ENCODE measurements around the gene MSI2.

The MSI2 gene

GRCh38 chr17:57315061-57316015 lies 59.0 kb downstream of the MSI2 start:
- no peak for DNase-seq (ENCODE audit: low read depth in 1 of 2, low spot score in 1 of 2)

- DNase-seq (ENCODE audit: low read depth in 1 of 2, low spot score in 1 of 2), result no peak
Measured at GRCh38 chr17:57316361-57316760, 60.0 kb downstream of the MSI2 start.

- DNase-seq (ENCODE audit: low read depth in 1 of 2, low spot score in 1 of 2), result no peak
Measured at GRCh38 chr17:57317079-57317478, 60.8 kb downstream of the MSI2 start.

- DNase-seq (ENCODE audit: low read depth in 1 of 2, low spot score in 1 of 2), result no peak
Measured at GRCh38 chr17:57318913-57319312, 62.6 kb downstream of the MSI2 start.

- no peak for DNase-seq (ENCODE audit: low read depth in 1 of 2, low spot score in 1 of 2)
Measured at GRCh38 chr17:57319806-57320205, 63.5 kb downstream of the MSI2 start.

GRCh38 chr17:57323391-57323790 lies 67.1 kb downstream of the MSI2 start:
- no peak for DNase-seq (ENCODE audit: low read depth in 1 of 2, low spot score in 1 of 2)

GRCh38 chr17:57324060-57324459 lies 67.7 kb downstream of the MSI2 start:
- DNase-seq (ENCODE audit: low read depth in 1 of 2, low spot score in 1 of 2), result no peak

- no peak for DNase-seq (ENCODE audit: low read depth in 1 of 2, low spot score in 1 of 2)
Measured at GRCh38 chr17:57324631-57325030, 68.3 kb downstream of the MSI2 start.

- DNase-seq (ENCODE audit: low read depth in 1 of 2, low spot score in 1 of 2), result no peak
Measured at GRCh38 chr17:57326336-57326735, 70.0 kb downstream of the MSI2 start.

- DNase-seq (ENCODE audit: low read depth in 1 of 2, low spot score in 1 of 2), result no peak
Measured at GRCh38 chr17:57326764-57327163, 70.4 kb downstream of the MSI2 start.

- no peak for DNase-seq (ENCODE audit: low read depth in 1 of 2, low spot score in 1 of 2)
Measured at GRCh38 chr17:57327176-57327970, 71.0 kb downstream of the MSI2 start.

- DNase-seq (ENCODE audit: low read depth in 1 of 2, low spot score in 1 of 2), result no peak
Measured at GRCh38 chr17:57328109-57328882, 72.0 kb downstream of the MSI2 start.

GRCh38 chr17:57329380-57330214 lies 73.3 kb downstream of the MSI2 start:
- DNase-seq (ENCODE audit: low read depth in 1 of 2, low spot score in 1 of 2), result no peak

- no peak for DNase-seq (ENCODE audit: low read depth in 1 of 2, low spot score in 1 of 2)
Measured at GRCh38 chr17:57330587-57330986, 74.3 kb downstream of the MSI2 start.

GRCh38 chr17:57331423-57331822 lies 75.1 kb downstream of the MSI2 start:
- no peak for DNase-seq (ENCODE audit: low read depth in 1 of 2, low spot score in 1 of 2)

GRCh38 chr17:57332501-57332900 lies 76.2 kb downstream of the MSI2 start:
- no peak for DNase-seq (ENCODE audit: low read depth in 1 of 2, low spot score in 1 of 2)

- DNase-seq (ENCODE audit: low read depth in 1 of 2, low spot score in 1 of 2), result no peak
Measured at GRCh38 chr17:57335195-57335792, 79.0 kb downstream of the MSI2 start.

GRCh38 chr17:57337390-57337789 lies 81.1 kb downstream of the MSI2 start:
- DNase-seq (ENCODE audit: low read depth in 1 of 2, low spot score in 1 of 2), result no peak

- no peak for DNase-seq (ENCODE audit: low read depth in 1 of 2, low spot score in 1 of 2)
Measured at GRCh38 chr17:57338257-57338914, 82.1 kb downstream of the MSI2 start.

All from stimulated activated CD4-positive, alpha-beta T cell treated with anti-CD3 and anti-CD28 coated beads, Interleukin-15, amount 100 ng/mL, for 1 hour (primary cell).